Skeletal muscle tissue (tissue), 4 donors: Measurements from ENCODE around the gene ILKAP. TPM values are rescaled to one million over a fixed set of nuclear protein-coding genes. Genes with fewer than 3 reads are reported as not detected.
A peak's percentile ranks its signal among the peaks of the same experiment; 100 is the strongest.
"Not testable (repeated sequence)": the region's sequence is repeated elsewhere in the genome, so short reads cannot be mapped to it uniquely, and the experiment has no call there.

Source experiments
- H3K27ac ChIP-seq: one replicate; pipeline ENCODE4 v1.7.0; 2013; ENCODE audit warnings: mild to moderate bottlenecking, low read depth, low read length, inconsistent platforms
- H3K27me3 ChIP-seq, 3 donors: one replicate each; pipeline ENCODE4 v1.7.0; 2013; ENCODE audit warnings: low read length in 3 of 3; ENCODE audit not compliant: control insufficient read depth in 3 of 3, insufficient read depth in 3 of 3
- H3K36me3 ChIP-seq, 3 donors: one replicate each; pipeline ENCODE4 v1.7.0; 2013; ENCODE audit warnings: low read length in 3 of 3; ENCODE audit not compliant: control insufficient read depth in 3 of 3, insufficient read depth in 3 of 3
- H3K4me1 ChIP-seq, 3 donors: one replicate each; pipeline ENCODE4 v1.7.0; 2013; ENCODE audit warnings: low read length in 3 of 3, mild to moderate bottlenecking in 3 of 3; ENCODE audit not compliant: control insufficient read depth in 3 of 3, insufficient read depth in 3 of 3
- H3K4me3 ChIP-seq, 3 donors: one replicate each; pipeline ENCODE4 v1.7.0; 2013; ENCODE audit warnings: low read length in 3 of 3
- H3K9ac ChIP-seq, 3 donors: one replicate each; pipeline ENCODE4 v1.7.0; 2013; ENCODE audit warnings: low read length in 3 of 3, mild to moderate bottlenecking in 3 of 3, moderate library complexity in 2 of 3, low read depth in 1 of 3
- H3K9me3 ChIP-seq, 3 donors: one replicate each; pipeline ENCODE4 v1.7.0; 2013; ENCODE audit warnings: low read length in 3 of 3; ENCODE audit not compliant: control insufficient read depth in 3 of 3
- total RNA-seq: library from RNA; depleted of rRNA; stranded (reverse); fragments of >200 nt; gene quantifications from one replicate; pipeline ENCODE4 v1.2.3, GENCODE V29; 2014
- donor health status: Osteomylitis.

Gene ILKAP
- total RNA-seq, 1 donor from 2014 or later = 33.4 TPM

GRCh38 chr2:238174291-238174690 is 29.2 kb downstream of the ILKAP start:
- Histone ChIP-seq H3K27ac (no peak overlapping the region), H3K9ac (no peak overlapping the region), H3K4me1 (peaks cover 4 to 12% (median 8%) of the 10 kb centered on the region in 3 donors), H3K9me3 (no peaks in the 10 kb centered on the region), H3K36me3 (peaks cover 56 to 76% (median 74%) of the 10 kb centered on the region in 3 donors), H3K27me3 (no peaks in the 10 kb centered on the region), H3K4me3 (no peak overlapping the region)

GRCh38 chr2:238173692-238174091 is 29.8 kb downstream of the ILKAP start:
- no peak overlapping the region for H3K9ac ChIP-seq
- H3K9me3 ChIP-seq = no peaks in the 10 kb centered on the region
- peaks cover 53 to 74% (median 73%) of the 10 kb centered on the region in 3 donors for H3K36me3 ChIP-seq
- no peaks in the 10 kb centered on the region for H3K27me3 ChIP-seq
- H3K4me3 ChIP-seq = no peak overlapping the region
- peaks cover 4 to 12% (median 10%) of the 10 kb centered on the region in 3 donors for H3K4me1 ChIP-seq
- no peak overlapping the region for H3K27ac ChIP-seq

- H3K27ac ChIP-seq = no peak overlapping the region
- H3K9ac ChIP-seq = no peak overlapping the region
- H3K9me3 ChIP-seq = no peaks in the 10 kb centered on the region
- H3K4me3 ChIP-seq = no peak overlapping the region
- H3K36me3 ChIP-seq = peaks cover 50 to 74% (median 71%) of the 10 kb centered on the region in 3 donors
- H3K27me3 ChIP-seq = no peaks in the 10 kb centered on the region
- peaks cover 4 to 13% (median 11%) of the 10 kb centered on the region in 3 donors for H3K4me1 ChIP-seq
Observed at GRCh38 chr2:238172439-238172838, 31.1 kb downstream of the ILKAP start.

DNA sequence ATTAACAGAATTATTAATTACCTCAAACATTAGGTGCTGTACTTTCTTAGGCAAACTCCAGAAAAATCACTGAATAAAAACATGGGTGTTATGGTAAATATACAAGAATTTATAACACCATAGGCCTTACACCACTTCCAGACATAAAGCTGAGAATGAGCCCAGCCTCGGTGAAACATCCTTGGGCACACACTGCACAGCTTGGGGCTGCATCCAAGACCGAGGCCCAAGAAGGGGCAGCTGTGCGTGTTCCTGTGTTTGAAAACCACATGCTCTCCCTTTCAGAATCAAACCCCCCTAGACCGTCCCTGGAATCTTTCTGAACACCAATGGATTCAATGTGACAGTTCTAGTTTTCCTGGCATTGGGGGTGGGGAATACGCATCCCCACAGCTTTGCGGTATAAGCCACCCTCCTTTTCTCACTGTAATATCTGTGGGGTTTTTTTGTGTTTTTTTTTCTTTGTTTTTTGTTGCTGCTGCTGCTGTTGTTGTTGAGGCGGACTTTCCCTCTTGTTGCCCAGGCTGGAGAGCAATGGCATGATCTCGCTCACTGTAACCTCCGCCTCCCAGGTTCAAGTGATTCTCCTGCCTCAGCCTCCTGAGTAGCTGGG is 31.8 kb downstream of the ILKAP start:
- H3K4me3 ChIP-seq = no peak overlapping the region
- no peak overlapping the region for H3K9ac ChIP-seq
- no peaks in the 10 kb centered on the region for H3K27me3 ChIP-seq
- H3K27ac ChIP-seq = no peak overlapping the region
- peaks cover 8 to 20% (median 18%) of the 10 kb centered on the region in 3 donors for H3K4me1 ChIP-seq
- H3K36me3 ChIP-seq = peaks cover 50 to 70% (median 68%) of the 10 kb centered on the region in 3 donors
- H3K9me3 ChIP-seq = no peaks in the 10 kb centered on the region

GRCh38 chr2:238171072-238171431 is 32.4 kb downstream of the ILKAP start:
- H3K9me3 ChIP-seq, H3K27ac ChIP-seq, H3K27me3 ChIP-seq, H3K9ac ChIP-seq, H3K4me3 ChIP-seq: not testable (repeated sequence)
- Histone ChIP-seq H3K36me3 (peaks cover 48 to 66% (median 66%) of the 10 kb centered on the region in 3 donors), H3K4me1 (peaks cover 14 to 26% (median 25%) of the 10 kb centered on the region in 3 donors)

DNA sequence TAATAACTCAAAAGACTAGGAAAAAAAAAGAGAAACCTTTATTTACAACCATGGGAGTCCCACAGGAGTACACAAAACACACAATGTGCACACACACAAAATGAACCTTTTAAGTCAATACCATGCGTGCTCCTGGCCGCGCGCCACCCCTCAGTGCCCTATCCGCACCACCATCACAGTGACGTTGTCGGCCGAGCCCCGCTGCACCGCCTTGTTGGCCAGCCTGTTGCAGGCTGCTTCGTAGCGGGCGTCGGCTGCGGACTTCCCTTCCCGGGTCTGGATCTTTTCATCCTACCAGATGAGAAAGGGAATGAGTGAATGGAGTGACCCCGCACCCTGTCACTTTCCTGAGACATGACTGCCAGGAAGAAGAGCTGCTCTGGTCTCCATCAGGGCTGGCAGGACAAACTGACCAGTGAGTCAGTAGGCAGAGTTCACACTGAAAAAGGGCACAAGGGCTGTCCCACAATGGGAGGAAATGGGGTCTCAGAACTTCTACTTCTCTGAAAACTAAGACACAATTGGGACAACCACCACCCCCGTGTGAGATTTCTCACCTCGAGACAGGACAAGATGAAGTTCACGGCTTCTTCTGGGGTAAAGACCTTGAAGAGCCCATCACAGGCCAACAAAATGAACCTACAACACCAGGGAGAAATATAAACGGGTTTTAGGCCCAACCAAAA is 33.0 kb downstream of the ILKAP start:
- Histone ChIP-seq H3K9me3 (no peaks in the 10 kb centered on the region), H3K36me3 (peaks cover 48 to 66% (median 63%) of the 10 kb centered on the region in 3 donors), H3K27me3 (no peaks in the 10 kb centered on the region), H3K4me3 (no peak overlapping the region), H3K4me1 (peaks cover 19 to 29% (median 26%) of the 10 kb centered on the region in 3 donors), H3K27ac (no peak overlapping the region), H3K9ac (no peak overlapping the region)

GRCh38 chr2:238169708-238170251 is 33.7 kb downstream of the ILKAP start:
- Histone ChIP-seq H3K4me1 (peaks cover 20 to 29% (median 26%) of the 10 kb centered on the region in 3 donors), H3K4me3 (no peak overlapping the region), H3K27ac (peak overlapping the region; percentile 7), H3K9me3 (no peaks in the 10 kb centered on the region), H3K27me3 (no peaks in the 10 kb centered on the region), H3K9ac (peak overlapping the region in 1 of 3 donors; percentile 57), H3K36me3 (peaks cover 47 to 60% (median 59%) of the 10 kb centered on the region in 3 donors)

- Histone ChIP-seq H3K4me3 (no peak overlapping the region), H3K4me1 (peaks cover 20 to 29% (median 26%) of the 10 kb centered on the region in 3 donors), H3K36me3 (peaks cover 41 to 55% (median 53%) of the 10 kb centered on the region in 3 donors), H3K9me3 (no peaks in the 10 kb centered on the region), H3K9ac (no peak overlapping the region), H3K27me3 (peaks cover 0 to 2% (median 2%) of the 10 kb centered on the region in 3 donors), H3K27ac (peak overlapping the region; percentile 7)
Observed at GRCh38 chr2:238169048-238169707, 34.3 kb downstream of the ILKAP start.

DNA sequence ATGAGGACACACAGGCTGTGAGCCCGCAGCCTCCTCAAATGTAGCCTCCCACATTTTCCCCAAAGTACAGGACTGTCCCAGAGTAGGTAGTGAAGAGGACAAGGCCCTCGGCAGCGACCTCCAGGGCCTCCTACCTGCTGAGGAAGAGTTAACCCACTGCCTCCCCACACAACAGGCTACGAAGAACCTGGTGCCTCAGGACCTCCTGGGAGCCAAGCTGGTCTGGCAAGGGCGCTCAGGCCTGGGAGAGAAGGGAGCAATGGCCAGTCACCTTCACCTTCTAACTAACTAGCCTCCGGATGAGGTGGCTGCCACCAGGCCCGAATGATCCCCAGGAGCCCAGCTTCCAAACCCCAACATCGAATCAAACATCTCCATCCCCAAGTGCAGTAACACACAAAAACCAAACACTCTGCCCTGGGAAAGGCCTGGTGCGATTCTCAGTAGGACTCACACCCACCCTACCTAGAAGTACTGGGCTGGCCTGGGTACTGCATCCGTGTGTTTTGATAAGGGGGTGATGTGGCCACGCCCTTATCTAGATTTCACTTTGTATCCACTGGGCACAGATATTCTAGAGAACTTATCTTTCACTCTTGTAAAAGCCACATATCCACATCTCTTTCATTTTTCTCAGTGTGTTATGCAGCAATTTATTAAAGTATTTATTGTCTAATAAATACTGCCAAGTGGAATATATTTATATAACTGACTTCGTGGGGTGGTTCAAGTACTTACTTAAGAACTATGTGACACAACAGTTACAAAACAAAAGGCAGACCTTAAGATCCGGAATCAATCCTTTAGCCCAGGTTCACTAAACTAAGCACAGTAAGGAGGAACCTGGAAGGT is 35.1 kb downstream of the ILKAP start:
- no peak overlapping the region for H3K27ac ChIP-seq
- no peak overlapping the region for H3K4me3 ChIP-seq
- H3K36me3 ChIP-seq = peaks cover 37 to 48% (median 48%) of the 10 kb centered on the region in 3 donors
- H3K9me3 ChIP-seq = no peaks in the 10 kb centered on the region
- peaks cover 0 to 3% (median 2%) of the 10 kb centered on the region in 3 donors for H3K27me3 ChIP-seq
- no peak overlapping the region for H3K9ac ChIP-seq
- peaks cover 20 to 29% (median 26%) of the 10 kb centered on the region in 3 donors for H3K4me1 ChIP-seq
